Forelimb muscle (tissue), 1 donor: ENCODE data around the gene SRGN. TPM values are rescaled to one million over a fixed set of nuclear protein-coding genes. Genes with fewer than 3 reads are reported as not detected.

Experiments used
- DNase-seq: peaks from one replicate; pipeline ENCODE4 v3.0.0-alpha.2; 2013; ENCODE audit warnings: low read depth
- polyA plus RNA-seq: library from polyadenylated mRNA; unstranded; fragments of 120-200 nt; gene quantifications from one replicate; pipeline ENCODE4 v1.2.1, GENCODE V29; 2013; ENCODE audit not compliant: insufficient read length

Gene SRGN
- polyA plus RNA-seq, 1 donor = 23.1 TPM

DNA sequence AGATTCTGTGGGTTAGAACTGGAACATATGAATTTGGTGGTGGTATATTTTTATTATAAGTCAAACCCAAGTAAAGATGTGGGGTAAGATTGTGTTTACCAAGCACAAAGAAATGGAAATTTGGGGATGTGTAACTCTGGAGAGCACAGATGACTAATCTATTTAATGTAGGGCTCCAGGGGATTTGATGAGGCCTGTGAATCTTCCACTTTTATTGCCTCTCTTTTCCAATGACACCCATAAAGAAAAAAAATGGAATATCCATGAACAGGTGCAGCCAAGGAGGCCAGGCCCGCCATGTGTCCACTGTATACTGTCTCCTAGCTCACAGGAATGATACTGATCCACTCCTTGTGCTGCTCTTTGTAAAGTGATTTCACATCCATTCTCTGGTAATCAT is 2.8 kb downstream of the SRGN start:
- DNase-seq = no peak

DNA sequence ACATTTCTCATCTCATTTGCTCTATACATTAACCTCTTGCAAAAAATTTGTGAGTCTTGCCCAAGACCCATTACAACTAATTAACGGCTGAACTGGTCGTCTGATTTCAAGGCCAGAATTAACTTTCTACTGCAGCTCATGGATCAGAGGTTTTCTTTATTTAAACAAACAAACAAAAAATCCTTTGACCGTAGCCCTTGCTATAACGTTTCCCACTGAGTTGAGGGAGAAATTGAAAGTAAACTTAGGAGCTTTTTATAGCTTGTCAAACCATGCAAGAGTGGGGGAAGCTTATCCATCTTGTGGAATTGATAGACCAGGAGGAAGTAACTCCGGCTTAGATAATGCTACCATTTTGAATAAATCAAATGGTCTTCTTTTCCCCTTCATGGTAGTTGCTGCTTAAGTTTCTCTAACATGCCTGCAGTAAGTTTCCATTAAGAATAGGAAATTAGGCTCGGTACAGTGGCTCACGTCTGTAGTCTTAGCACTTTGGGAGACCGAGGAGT is 3.3 kb downstream of the SRGN start:
- DNase-seq = no peak

DNA sequence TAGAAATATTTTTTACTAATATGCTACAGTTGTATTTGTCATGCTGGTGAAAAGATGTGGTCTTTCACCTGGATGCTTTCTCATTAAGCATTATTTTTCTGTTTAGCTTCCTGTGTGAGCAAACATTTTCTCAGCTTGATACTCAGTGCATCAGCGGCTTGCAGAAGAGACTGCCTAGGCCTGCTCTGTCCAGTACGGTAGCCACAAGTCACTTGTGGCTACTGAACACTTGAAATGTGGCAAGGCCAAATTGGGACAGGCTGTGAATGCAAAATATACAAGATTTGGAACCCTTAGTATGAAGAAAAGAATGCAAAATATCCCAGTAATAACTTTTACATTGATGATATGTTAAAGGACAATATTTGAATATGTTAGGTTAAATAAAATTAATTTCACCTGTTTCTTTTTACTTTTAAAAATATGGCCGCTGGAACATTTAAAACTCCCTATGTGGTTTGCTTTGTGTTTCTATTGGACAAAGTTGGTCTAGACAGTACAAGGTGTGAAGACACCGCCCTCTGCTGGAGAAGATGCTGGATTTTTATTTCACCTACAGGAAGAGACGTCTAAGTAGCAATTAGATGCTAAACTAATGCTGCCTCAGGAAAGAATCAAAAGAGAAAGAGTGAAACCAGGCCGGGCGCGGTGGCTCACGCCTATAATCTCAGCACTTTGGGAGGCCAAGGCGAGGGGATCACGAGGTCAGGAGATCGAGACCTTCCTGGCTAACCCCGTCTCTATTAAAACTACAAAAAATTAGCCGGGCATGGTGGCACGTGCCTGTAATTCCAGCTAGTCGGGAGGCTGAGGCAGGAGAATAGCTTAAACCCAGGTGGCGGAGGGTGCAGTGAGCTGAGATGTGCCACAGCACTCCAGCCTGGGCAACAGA is 5.3 kb downstream of the SRGN start:
- DNase-seq = peak; percentile 56

GRCh38 chr10:69093933-69094332 is 6.0 kb downstream of the SRGN start:
- no peak for DNase-seq

GRCh38 chr10:69096045-69096444 is 8.1 kb downstream of the SRGN start:
- DNase-seq = no peak

GRCh38 chr10:69097729-69098128 is 9.8 kb downstream of the SRGN start:
- no peak for DNase-seq

GRCh38 chr10:69100136-69100872 is 12.4 kb downstream of the SRGN start:
- DNase-seq = no peak

DNA sequence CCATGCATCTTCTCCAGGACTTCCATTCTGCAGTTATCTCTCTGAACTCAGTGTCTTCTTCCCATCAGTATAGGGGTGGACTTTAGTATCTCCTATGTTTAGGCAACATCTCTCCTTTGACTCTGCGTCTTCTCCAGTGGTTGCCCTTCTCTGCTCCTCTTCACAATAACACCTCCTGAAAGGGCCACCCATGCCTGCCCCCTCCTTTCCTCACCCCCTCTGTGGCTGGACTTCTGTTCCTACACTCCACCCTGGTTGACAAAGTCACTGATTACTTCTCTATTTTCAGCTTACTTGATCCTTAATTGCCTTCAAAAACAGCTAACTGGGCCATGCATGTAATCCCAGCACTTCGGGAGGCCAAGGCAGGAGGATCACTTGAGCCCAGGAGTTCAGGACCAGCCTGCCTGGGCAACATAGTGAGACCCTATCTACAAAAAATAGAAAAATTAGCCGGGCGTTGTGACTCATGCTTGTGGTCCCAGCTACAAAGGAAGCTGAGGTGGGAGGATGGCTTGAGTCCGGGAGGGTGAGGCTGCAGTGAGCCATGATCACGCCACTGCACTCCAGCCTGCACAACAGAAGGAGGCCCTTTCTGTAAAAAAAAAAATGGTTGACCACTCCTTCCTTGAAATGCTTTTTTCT is 13.7 kb downstream of the SRGN start:
- DNase-seq = no peak

- DNase-seq = no peak
Observed at GRCh38 chr10:69102440-69102839, 14.5 kb downstream of the SRGN start.

DNA sequence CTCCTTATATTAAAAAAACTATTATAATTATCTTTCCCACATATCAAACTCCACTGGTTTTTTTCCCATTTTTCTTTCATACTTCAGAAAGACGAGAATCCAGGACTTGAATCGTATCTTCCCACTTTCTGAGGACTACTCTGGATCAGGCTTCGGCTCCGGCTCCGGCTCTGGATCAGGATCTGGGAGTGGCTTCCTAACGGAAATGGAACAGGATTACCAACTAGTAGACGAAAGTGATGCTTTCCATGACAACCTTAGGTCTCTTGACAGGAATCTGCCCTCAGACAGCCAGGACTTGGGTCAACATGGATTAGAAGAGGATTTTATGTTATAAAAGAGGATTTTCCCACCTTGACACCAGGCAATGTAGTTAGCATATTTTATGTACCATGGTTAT is 15.9 kb downstream of the SRGN start:
- DNase-seq = no peak

GRCh38 chr10:69104994-69105790 is 17.3 kb downstream of the SRGN start:
- no peak for DNase-seq

- DNase-seq = no peak
Observed at GRCh38 chr10:69107176-69107490, 19.2 kb downstream of the SRGN start.

- no peak for DNase-seq
Observed at GRCh38 chr10:69107699-69108098, 19.8 kb downstream of the SRGN start.

- DNase-seq = no peak
Observed at GRCh38 chr10:69119896-69120295, 32.0 kb downstream of the SRGN start.

DNA sequence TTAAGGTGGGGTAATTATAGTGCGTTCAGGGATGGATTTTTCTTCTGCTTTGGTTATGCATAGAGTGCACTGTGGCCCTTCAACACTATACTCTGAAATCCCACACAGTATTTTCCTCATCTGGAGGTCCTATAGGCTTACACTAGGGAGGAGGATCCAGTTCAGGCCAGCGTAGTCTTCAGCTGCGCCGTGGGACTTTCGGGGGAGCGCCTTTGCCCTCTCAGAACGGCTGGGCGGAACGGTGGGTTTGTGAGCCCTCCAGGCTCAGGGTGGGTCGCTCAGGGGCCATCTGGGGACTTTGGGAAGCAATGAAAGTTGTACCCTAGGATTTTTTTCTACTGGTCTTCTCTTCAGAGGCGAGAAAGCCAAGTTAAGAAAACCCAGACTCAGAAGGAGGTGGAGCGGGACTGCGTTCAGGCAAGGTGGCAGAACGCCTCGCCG is 35.4 kb downstream of the SRGN start:
- no peak for DNase-seq

- DNase-seq = peak; percentile 85
Observed at GRCh38 chr10:69123747-69124562, 36.1 kb downstream of the SRGN start, which contains the start of gene VPS26A. Gene VPS26A, plus strand, starts transcription at chr10:69124178. Its CDS starts 100 bp downstream, at chr10:69124278.

- DNase-seq = no peak
Observed at GRCh38 chr10:69124563-69125268, 36.8 kb downstream of the SRGN start.

- DNase-seq = no peak
Observed at GRCh38 chr10:69125554-69125953, 37.7 kb downstream of the SRGN start.

GRCh38 chr10:69130251-69130650 is 42.3 kb downstream of the SRGN start:
- DNase-seq = no peak

DNA sequence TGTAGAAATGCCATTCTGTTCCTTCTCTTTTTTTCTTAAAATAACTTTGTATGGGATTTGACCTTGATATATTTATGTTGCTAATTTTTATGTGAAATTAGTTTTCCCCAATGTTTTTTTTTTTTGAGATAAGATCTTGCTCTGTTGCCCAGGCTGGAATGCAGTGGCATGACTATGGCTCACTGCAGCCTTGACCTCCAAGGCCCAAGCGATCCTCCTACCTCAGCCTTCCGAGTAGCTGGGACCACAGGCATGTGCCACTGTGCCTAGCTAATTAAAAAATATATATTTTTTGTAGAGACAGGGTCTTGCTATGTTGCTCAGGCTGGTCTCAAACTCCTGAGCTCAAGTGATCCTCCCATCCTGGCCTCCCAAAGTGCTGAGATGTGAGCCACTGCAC is 52.1 kb downstream of the SRGN start:
- no peak for DNase-seq
